HCT116 (cell line): Measurements from ENCODE around the gene TPO. TPM values are rescaled to one million over a fixed set of nuclear protein-coding genes. Genes with fewer than 3 reads are reported as not detected.

Experiments
- ATAC-seq: fragments of 200-7000 bp; cut with Tn5 transposase; 2 replicates; pipeline ENCODE4 v1.9.1; 2020; ENCODE audit warnings: mild to moderate bottlenecking, moderate library complexity
- BruUV-seq: library from RNA; stranded (reverse); fragments of 400-500 nt; replicated peaks from 2 replicates; lab custom pipeline; 2021; lab: Mats Ljungman, UMichigan
- CTCF ChIA-PET: fragments of 300-600 bp; sonication (Branson Sonifier 250); formaldehyde crosslinking; loops from one replicate; lab custom pipeline; 2021; ENCODE audit warnings: antibody characterized with exemption; lab: Charles Lee
- POLR2A ChIA-PET: fragments of 300-600, 350-600 bp; sonication (Branson Sonifier 250); formaldehyde crosslinking; loops from one replicate; lab custom pipeline; 2021; ENCODE audit warnings: antibody characterized with exemption; lab: Charles Lee
- RAD21 ChIA-PET, 2 experiments: fragments of 300-600 bp; sonication (Branson Sonifier 250); formaldehyde crosslinking; loops; one replicate each; lab custom pipeline; 2023; ENCODE audit warnings: low total read pairs in 2 of 2; ENCODE audit not compliant: uncharacterized antibody in 2 of 2, unreplicated experiment in 2 of 2, low non-redundant PET in 1 of 2; lab: Charles Lee
- DNase-seq: peaks from one replicate; pipeline ENCODE4 v3.0.0-alpha.2; 2010; ENCODE audit warnings: low read depth, low spot score
- H2AFZ ChIP-seq: fragments of 200-600 bp; shearing (Covaris generic), sonication (generic); 2 replicates; pipeline ENCODE4 v1.6.1; 2017; ENCODE audit warnings: low read depth, mixed run types, mixed read lengths, antibody characterized with exemption, low read length; ENCODE audit not compliant: poor library complexity, severe bottlenecking
- H3K27ac ChIP-seq: 2 replicates; pipeline ENCODE4 v1.5.1; 2012; ENCODE audit warnings: low read depth, low read length
- H3K27me3 ChIP-seq: fragments of 200-600 bp; sonication (generic); 2 replicates; pipeline ENCODE4 v1.6.1; 2016; ENCODE audit warnings: mixed run types, low read length, mixed read lengths; ENCODE audit not compliant: insufficient read depth
- H3K36me3 ChIP-seq, 2 experiments: fragments of 200-500 bp in 1 of 2; fragments of 200-600 bp in 1 of 2; sonication (Bioruptor generic) in 1 of 2; sonication (generic) in 1 of 2; 2 replicates each; pipeline versions ENCODE4 v1.5.1 to v1.6.1; 2014 to 2016; ENCODE audit warnings: low read length in 2 of 2, inconsistent platforms in 1 of 2, mixed read lengths in 1 of 2, mixed run types in 1 of 2; ENCODE audit not compliant: insufficient read depth in 2 of 2, control insufficient read depth in 1 of 2
- H3K4me1 ChIP-seq, 2 experiments: fragments of 200-600 bp in 1 of 2; sonication (generic) in 1 of 2; 2 replicates each; pipeline versions ENCODE4 v1.5.1 to v1.6.1; 2012 to 2017; ENCODE audit warnings: low read length in 2 of 2, inconsistent platforms in 1 of 2, mild to moderate bottlenecking in 1 of 2, mixed read lengths in 1 of 2, mixed run types in 1 of 2, moderate library complexity in 1 of 2; ENCODE audit not compliant: insufficient read depth in 2 of 2, control insufficient read depth in 1 of 2
- H3K4me2 ChIP-seq: fragments of 200-600 bp; sonication (generic); 2 replicates; pipeline ENCODE4 v1.6.1; 2017; ENCODE audit warnings: mixed run types, low read length, mixed read lengths
- H3K4me3 ChIP-seq, 2 experiments: fragments of 200-600 bp in 1 of 2; sonication (generic) in 1 of 2; replicated peaks in 1 of 2; 2 replicates each; pipeline ENCODE4 v1.5.1; 2011 to 2016; ENCODE audit warnings: low read length in 2 of 2, control low read depth in 1 of 2, low read depth in 1 of 2, mild to moderate bottlenecking in 1 of 2, mixed read lengths in 1 of 2, mixed run types in 1 of 2
- H3K79me2 ChIP-seq: fragments of 200-600 bp; sonication (generic); 2 replicates; pipeline ENCODE4 v1.6.1; 2017; ENCODE audit warnings: mild to moderate bottlenecking, mixed run types, low read length, moderate library complexity, mixed read lengths; ENCODE audit not compliant: insufficient read depth
- H3K9ac ChIP-seq: fragments of 200-600 bp; sonication (generic); 2 replicates; pipeline ENCODE4 v1.6.1; 2016; ENCODE audit warnings: low read length, mixed read lengths
- H3K9me2 ChIP-seq: fragments of 200-600 bp; sonication (generic), shearing (Covaris generic); 2 replicates; pipeline ENCODE4 v1.6.1; 2017; ENCODE audit warnings: mixed run types, mild to moderate bottlenecking, moderate library complexity; ENCODE audit not compliant: insufficient read depth
- H3K9me3 ChIP-seq, 2 experiments: fragments of 200-500 bp in 1 of 2; fragments of 200-600 bp in 1 of 2; sonication (Bioruptor generic) in 1 of 2; sonication (generic) in 1 of 2; 2 replicates each; pipeline ENCODE4 v1.6.1; 2014 to 2017; ENCODE audit warnings: low read length in 2 of 2, mixed read lengths in 2 of 2, inconsistent platforms in 1 of 2, low read depth in 1 of 2, mild to moderate bottlenecking in 1 of 2, mixed run types in 1 of 2, moderate library complexity in 1 of 2; ENCODE audit not compliant: control insufficient read depth in 1 of 2, insufficient read depth in 1 of 2
- H4K20me1 ChIP-seq: fragments of 200-600 bp; sonication (generic), shearing (Covaris generic); 2 replicates; pipeline ENCODE4 v1.6.1; 2017; ENCODE audit warnings: mixed run types, mild to moderate bottlenecking, moderate library complexity; ENCODE audit not compliant: insufficient read depth
- FOSL1 ChIP-seq: IDR thresholded peaks from 2 replicates; pipeline ENCODE4 v1.6.1; 2012; ENCODE audit warnings: low read depth
- RAD21 ChIP-seq: IDR thresholded peaks from 2 replicates; pipeline ENCODE4 v1.6.1; 2012; ENCODE audit warnings: low read depth, mild to moderate bottlenecking
- SIN3A ChIP-seq: IDR thresholded peaks from 2 replicates; pipeline ENCODE4 v1.6.1; 2012; ENCODE audit warnings: low read depth
- TCF7L2 ChIP-seq: IDR thresholded peaks from 2 replicates; pipeline ENCODE4 v1.7.0; 2011; ENCODE audit warnings: borderline replicate concordance, inconsistent platforms; ENCODE audit not compliant: insufficient read depth, insufficient read length; ENCODE audit errors: extremely low read depth
- YY1 ChIP-seq: IDR thresholded peaks from 2 replicates; pipeline ENCODE4 v1.6.1; 2011; ENCODE audit warnings: low read length, low read depth, moderate library complexity, mild to moderate bottlenecking; ENCODE audit not compliant: insufficient replicate concordance; ENCODE audit errors: extremely low read depth
- intact Hi-C: fragments of 100-400 bp; cut with micrococcal nuclease; formaldehyde crosslinking; loops from 2 replicates; pipeline ENCODE4 v1.10.0; 2022
- total RNA-seq: library from RNA; stranded (reverse); gene quantifications from one replicate; pipeline ENCODE4 v1.2.1, GENCODE V29; 2021; ENCODE audit not compliant: unreplicated experiment

TPO gene
- total RNA-seq, 1 experiment from 2014 or later = not detected

DNA sequence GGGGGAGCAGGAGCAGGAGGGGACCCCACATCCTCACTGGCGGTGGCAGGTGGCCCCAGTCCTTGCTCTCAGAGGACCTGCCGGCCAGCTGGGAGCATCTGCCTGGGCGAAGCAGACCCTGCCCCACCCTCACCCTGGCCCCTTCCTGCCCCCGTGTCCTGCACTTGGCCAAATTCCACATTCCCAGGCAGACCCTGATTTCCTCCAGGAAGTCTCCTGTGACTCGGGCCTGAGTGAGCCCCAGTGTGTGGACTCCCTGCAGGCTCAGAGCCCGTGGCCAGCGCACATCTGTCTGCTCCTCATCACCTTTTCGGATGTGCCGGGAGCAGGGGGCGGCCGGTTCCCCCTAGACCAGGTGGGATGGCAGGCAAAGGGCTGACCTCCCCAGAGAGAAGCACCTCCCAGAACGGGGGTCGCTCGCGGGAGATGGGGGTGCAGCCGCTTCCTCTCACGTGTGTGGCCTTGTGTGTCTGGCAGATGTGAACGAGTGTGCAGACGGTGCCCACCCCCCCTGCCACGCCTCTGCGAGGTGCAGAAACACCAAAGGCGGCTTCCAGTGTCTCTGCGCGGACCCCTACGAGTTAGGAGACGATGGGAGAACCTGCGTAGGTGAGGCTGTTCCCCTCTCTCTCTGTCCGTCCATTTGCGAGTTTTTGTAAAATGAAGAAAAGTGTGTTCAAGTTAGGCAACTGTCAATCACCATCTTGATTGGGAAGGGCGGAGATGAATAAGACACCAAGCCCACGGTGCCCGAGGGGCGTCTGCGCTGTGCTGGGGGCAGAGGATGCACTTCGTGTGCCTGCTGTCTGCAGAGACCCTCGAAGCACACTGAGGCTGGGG lies 90.4 kb downstream of the TPO start (continued):
- no peak for TF ChIP-seq YY1
- no peak for TF ChIP-seq RAD21
- TF ChIP-seq, all 23 proteins: peak for 0

DNA sequence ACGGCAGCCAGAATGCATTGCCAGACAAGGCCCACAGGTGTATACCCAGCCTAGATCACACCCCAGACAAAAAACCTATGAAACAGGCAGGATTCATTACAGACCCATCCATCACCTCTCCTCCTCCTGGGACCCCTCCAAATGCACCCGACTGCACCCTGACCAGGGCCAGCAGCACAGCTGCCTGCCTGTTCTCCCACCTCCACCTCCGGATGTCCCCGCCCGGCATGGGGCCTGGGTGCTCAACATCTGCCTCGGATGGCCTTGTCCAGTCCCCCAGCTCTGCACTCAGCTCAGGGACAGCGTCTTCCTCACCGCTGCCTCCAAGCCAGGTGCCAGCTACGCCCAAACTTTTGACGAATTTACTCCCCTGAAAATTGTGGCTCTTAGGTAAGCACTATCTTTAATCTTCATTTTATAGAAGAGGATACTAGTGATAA lies 91.1 kb downstream of the TPO start:
- intact Hi-C loops = no loop called here
- H2AFZ ChIP-seq = no peak overlapping the region
- no peaks in the 10 kb centered on the region for H3K27me3 ChIP-seq
- no peak for TF ChIP-seq TCF7L2
- no peak for TF ChIP-seq RAD21
- TF ChIP-seq FOSL1 = no peak
- CTCF ChIA-PET = no interaction called here
- RAD21 ChIA-PET = no interaction called here
- H4K20me1 ChIP-seq = no peaks in the 10 kb centered on the region
- no peak overlapping the region for H3K4me2 ChIP-seq
- no peaks in the 10 kb centered on the region for H3K9me3 ChIP-seq
- POLR2A ChIA-PET = no interaction called here
- no peak overlapping the region for H3K9ac ChIP-seq
- DNase-seq (no peak), ATAC-seq (no peak)
- no TSS peak for BruUV-seq
- H3K4me3 ChIP-seq = no peak overlapping the region
- H3K36me3 ChIP-seq = no peaks in the 10 kb centered on the region
- no peaks in the 10 kb centered on the region for H3K9me2 ChIP-seq
- H3K4me1 ChIP-seq = no peaks in the 10 kb centered on the region
- H3K27ac ChIP-seq = no peak overlapping the region
- no peaks in the 10 kb centered on the region for H3K79me2 ChIP-seq

DNA sequence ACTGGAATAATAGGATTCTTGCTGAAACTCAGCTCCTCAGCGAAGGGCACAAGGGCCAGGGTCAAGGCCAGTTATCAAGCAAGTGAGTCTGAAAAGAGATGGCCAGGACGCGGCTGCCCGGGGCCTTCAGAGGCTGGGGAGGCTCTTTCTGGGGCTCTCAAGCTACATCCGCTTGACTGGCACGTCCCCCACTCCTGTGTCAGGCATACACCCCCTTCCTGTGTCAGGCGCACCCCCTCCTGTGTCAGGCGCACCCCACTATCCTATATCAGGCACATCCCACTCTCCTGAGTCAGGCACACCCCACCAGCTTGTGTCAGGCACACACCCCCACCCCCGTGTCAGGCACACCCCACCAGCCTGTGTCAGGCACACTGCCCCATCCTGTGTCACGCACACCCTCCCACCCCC lies 91.8 kb downstream of the TPO start:
- no peak overlapping the region for H3K4me3 ChIP-seq
- ChIA-PET RAD21 (no interaction called here), POLR2A (no interaction called here), CTCF (no interaction called here)
- no peak overlapping the region for H3K4me2 ChIP-seq
- BruUV-seq = no TSS peak
- H4K20me1 ChIP-seq = no peaks in the 10 kb centered on the region
- H3K9me2 ChIP-seq = no peaks in the 10 kb centered on the region
- intact Hi-C loops = no loop called here
- DNase-seq = no peak
- H3K79me2 ChIP-seq = no peaks in the 10 kb centered on the region
- no peak overlapping the region for H3K27ac ChIP-seq
- TF ChIP-seq SIN3A = no peak
- no peaks in the 10 kb centered on the region for H3K9me3 ChIP-seq
- H3K9ac ChIP-seq = no peak overlapping the region
- H2AFZ ChIP-seq = no peak overlapping the region
- ATAC-seq = no peak
- H3K4me1 ChIP-seq = no peaks in the 10 kb centered on the region
- H3K36me3 ChIP-seq = no peaks in the 10 kb centered on the region
- no peaks in the 10 kb centered on the region for H3K27me3 ChIP-seq
